Upper lobe of left lung (tissue), 4 donors: ENCODE results near the gene NRXN3.

Source experiments
- POLR2A ChIP-seq, 4 donors: fragments of 450-650 bp; IDR thresholded peaks; one replicate each; pipeline ENCODE4 v1.5.1; 2016 to 2017; ENCODE audit warnings: antibody characterized with exemption in 4 of 4, mild to moderate bottlenecking in 2 of 4
- TF ChIP-seq, protein P1 (sequence below), 6 experiments: fragments of 450-650 bp in 4 of 6; fragments of 200-600 bp in 2 of 6; sonication (generic) in 2 of 6; IDR thresholded peaks; one replicate each; pipeline ENCODE4 v1.5.1; 2016 to 2019; ENCODE audit warnings: antibody characterized with exemption in 6 of 6

GRCh38 chr14:79370969-79371368 lies 1200.8 kb downstream of the NRXN3 start:
- TF ChIP-seq, protein P1, sequence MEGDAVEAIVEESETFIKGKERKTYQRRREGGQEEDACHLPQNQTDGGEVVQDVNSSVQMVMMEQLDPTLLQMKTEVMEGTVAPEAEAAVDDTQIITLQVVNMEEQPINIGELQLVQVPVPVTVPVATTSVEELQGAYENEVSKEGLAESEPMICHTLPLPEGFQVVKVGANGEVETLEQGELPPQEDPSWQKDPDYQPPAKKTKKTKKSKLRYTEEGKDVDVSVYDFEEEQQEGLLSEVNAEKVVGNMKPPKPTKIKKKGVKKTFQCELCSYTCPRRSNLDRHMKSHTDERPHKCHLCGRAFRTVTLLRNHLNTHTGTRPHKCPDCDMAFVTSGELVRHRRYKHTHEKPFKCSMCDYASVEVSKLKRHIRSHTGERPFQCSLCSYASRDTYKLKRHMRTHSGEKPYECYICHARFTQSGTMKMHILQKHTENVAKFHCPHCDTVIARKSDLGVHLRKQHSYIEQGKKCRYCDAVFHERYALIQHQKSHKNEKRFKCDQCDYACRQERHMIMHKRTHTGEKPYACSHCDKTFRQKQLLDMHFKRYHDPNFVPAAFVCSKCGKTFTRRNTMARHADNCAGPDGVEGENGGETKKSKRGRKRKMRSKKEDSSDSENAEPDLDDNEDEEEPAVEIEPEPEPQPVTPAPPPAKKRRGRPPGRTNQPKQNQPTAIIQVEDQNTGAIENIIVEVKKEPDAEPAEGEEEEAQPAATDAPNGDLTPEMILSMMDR (IDR thresholded peaks at IDR 0.05) = no peak
- TF ChIP-seq POLR2A (IDR thresholded peaks at IDR 0.05) = no peak
